Activated T-cell treated with anti-CD3 and anti-CD28 coated beads, Interleukin-2, amount 50 U/mL, for 72 hours (primary cell): ENCODE data around the gene RBL2. TPM values are rescaled to one million over a fixed set of nuclear protein-coding genes. Genes with fewer than 3 reads are reported as not detected.
A peak's percentile ranks its signal among the peaks of the same experiment; 100 is the strongest.
"Not testable (repeated sequence)": the region's sequence is repeated elsewhere in the genome, so short reads cannot be mapped to it uniquely, and the experiment has no call there.

Source experiments
- ATAC-seq, 2 donors: fragments of 150-1000 bp; cut with Tn5 transposase; replicated peaks in 1 of 2; 2 replicates each; pipeline ENCODE4 v1.10.0; 2021; ENCODE audit warnings: moderate library complexity in 2 of 2, mild to moderate bottlenecking in 1 of 2
- DNase-seq, 2 donors: peaks; one replicate each; pipeline ENCODE4 v3.0.0; 2021 to 2022; ENCODE audit warnings: mixed read lengths in 1 of 2
- H3K27ac Mint-ChIP-seq: one replicate; pipeline ENCODE4 v1.8.0; 2022; ENCODE audit warnings: mild to moderate bottlenecking, moderate library complexity, mixed read lengths
- H3K27me3 Mint-ChIP-seq: one replicate; pipeline ENCODE4 v1.8.0; 2022; ENCODE audit warnings: low read depth, mixed read lengths
- H3K36me3 Mint-ChIP-seq, 2 donors: one replicate each; pipeline ENCODE4 v1.8.0; 2022; ENCODE audit warnings: mixed read lengths in 2 of 2, mild to moderate bottlenecking in 1 of 2; ENCODE audit not compliant: insufficient read depth in 2 of 2
- H3K4me1 Mint-ChIP-seq: one replicate; pipeline ENCODE4 v1.8.0; 2022; ENCODE audit warnings: low read depth, mixed read lengths
- H3K4me3 Mint-ChIP-seq, 2 donors: one replicate each; pipeline ENCODE4 v1.8.0; 2022; ENCODE audit warnings: mild to moderate bottlenecking in 2 of 2, mixed read lengths in 2 of 2, moderate library complexity in 2 of 2
- H3K9me3 Mint-ChIP-seq, 2 donors: one replicate each; pipeline ENCODE4 v1.8.0; 2022; ENCODE audit warnings: mixed read lengths in 2 of 2
- total RNA-seq, 2 donors: library from RNA; stranded (reverse); gene quantifications; one replicate each; pipeline ENCODE4 v1.2.3, GENCODE V29; 2022

Gene RBL2, protein sequence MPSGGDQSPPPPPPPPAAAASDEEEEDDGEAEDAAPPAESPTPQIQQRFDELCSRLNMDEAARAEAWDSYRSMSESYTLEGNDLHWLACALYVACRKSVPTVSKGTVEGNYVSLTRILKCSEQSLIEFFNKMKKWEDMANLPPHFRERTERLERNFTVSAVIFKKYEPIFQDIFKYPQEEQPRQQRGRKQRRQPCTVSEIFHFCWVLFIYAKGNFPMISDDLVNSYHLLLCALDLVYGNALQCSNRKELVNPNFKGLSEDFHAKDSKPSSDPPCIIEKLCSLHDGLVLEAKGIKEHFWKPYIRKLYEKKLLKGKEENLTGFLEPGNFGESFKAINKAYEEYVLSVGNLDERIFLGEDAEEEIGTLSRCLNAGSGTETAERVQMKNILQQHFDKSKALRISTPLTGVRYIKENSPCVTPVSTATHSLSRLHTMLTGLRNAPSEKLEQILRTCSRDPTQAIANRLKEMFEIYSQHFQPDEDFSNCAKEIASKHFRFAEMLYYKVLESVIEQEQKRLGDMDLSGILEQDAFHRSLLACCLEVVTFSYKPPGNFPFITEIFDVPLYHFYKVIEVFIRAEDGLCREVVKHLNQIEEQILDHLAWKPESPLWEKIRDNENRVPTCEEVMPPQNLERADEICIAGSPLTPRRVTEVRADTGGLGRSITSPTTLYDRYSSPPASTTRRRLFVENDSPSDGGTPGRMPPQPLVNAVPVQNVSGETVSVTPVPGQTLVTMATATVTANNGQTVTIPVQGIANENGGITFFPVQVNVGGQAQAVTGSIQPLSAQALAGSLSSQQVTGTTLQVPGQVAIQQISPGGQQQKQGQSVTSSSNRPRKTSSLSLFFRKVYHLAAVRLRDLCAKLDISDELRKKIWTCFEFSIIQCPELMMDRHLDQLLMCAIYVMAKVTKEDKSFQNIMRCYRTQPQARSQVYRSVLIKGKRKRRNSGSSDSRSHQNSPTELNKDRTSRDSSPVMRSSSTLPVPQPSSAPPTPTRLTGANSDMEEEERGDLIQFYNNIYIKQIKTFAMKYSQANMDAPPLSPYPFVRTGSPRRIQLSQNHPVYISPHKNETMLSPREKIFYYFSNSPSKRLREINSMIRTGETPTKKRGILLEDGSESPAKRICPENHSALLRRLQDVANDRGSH
- 100 to 1,000 TPM in 1 of 2 donors, 10 to 100 TPM in 1; 83.0 to 113 TPM for total RNA-seq

DNA sequence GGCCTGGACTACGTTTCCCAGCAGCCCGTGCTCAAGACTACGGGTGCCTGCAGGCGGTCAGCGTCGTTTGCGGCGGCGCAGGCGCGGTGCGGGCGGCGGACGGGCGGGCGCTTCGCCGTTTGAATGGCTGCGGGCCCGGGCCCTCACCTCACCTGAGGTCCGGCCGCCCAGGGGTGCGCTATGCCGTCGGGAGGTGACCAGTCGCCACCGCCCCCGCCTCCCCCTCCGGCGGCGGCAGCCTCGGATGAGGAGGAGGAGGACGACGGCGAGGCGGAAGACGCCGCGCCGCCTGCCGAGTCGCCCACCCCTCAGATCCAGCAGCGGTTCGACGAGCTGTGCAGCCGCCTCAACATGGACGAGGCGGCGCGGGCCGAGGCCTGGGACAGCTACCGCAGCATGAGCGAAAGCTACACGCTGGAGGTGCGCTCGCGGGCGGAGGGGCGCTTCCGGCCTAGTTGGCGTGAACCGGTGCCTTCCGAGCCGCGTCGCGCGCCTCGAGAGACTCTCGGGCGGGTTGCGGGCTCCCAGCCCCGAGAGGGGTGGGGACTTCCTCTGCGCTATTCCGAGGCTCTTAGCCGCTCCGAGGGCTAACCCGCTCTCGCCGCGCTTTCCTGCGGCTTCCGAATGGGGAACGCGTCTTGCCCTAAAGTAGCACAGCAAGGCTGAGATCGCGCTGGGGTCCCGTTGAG is at the start of gene RBL2:
TSS of gene RBL2 (plus strand) at position 95 of the 689 bp plus-strand sequence. CDS start at position 181, 86 bp downstream.
- H3K4me3 Mint-ChIP-seq: peak within 1 kb of the TSS; percentile 97 to 99
- H3K27ac Mint-ChIP-seq: peak within 1 kb of the TSS; percentile 99

DNA sequence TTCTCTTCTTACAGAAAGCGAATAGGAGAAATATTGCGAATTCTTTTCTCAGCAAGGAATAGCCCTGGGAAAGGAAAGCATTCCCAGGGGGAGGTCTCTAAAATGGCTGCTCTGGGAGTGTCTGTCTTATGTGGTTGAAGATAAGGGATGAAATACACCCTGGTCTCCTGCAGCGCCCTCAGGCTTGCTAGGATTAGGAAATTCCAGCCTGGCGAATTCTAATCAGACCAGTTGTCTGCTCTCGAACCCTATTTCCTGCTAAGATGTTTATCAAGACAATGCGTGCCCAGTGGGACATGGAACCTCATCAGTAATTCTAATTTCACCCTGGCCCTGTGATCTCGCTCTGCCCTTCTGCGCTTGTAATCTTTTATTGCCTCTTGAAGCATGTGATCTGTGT is 49.7 kb upstream of the RBL2 start:
- not testable (repeated sequence) for DNase-seq, H3K27ac Mint-ChIP-seq, ATAC-seq, H3K27me3 Mint-ChIP-seq, H3K4me3 Mint-ChIP-seq, H3K9me3 Mint-ChIP-seq, H3K4me1 Mint-ChIP-seq
- peaks cover 8 to 19% of the 10 kb centered on the region in 2 donors for H3K36me3 Mint-ChIP-seq

More for the DNA sequence above, at the start of gene RBL2:
- DNase-seq (peak; percentile 86 to 88), ATAC-seq (peak; percentile 83 to 84)
- Mint-ChIP-seq H3K4me1 (peaks cover 43% of the 10 kb centered on the region), H3K36me3 (peaks cover 4 to 8% of the 10 kb centered on the region in 2 donors), H3K27me3 (no peaks in the 10 kb centered on the region), H3K9me3 (peaks cover 3% of the 10 kb centered on the region in 2 donors)

DNA sequence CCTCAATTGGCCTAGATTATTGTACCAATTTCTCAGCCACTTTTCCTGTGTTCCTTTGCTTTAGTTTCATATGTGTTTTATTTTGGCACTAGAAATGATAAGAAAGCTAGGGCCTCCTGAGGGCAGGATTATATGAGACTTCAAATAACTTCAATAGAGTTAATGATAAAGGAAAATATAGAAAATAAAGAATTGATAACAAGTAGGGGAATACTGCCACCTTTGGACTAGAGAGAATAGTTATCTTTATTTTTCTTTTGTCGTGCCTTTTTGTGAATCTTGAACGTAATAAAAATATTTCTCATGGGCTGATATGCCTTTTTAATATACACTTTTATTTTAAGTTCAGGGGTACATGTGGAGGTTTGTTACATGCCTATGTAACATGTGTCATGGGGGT is 29.3 kb upstream of the RBL2 start:
- Mint-ChIP-seq H3K27ac (no peak overlapping the region), H3K36me3 (no peaks in the 10 kb centered on the region), H3K4me1 (no peaks in the 10 kb centered on the region), H3K4me3 (no peak overlapping the region), H3K9me3 (no peaks in the 10 kb centered on the region), H3K27me3 (no peaks in the 10 kb centered on the region)
- DNase-seq (no peak), ATAC-seq (no peak)

DNA sequence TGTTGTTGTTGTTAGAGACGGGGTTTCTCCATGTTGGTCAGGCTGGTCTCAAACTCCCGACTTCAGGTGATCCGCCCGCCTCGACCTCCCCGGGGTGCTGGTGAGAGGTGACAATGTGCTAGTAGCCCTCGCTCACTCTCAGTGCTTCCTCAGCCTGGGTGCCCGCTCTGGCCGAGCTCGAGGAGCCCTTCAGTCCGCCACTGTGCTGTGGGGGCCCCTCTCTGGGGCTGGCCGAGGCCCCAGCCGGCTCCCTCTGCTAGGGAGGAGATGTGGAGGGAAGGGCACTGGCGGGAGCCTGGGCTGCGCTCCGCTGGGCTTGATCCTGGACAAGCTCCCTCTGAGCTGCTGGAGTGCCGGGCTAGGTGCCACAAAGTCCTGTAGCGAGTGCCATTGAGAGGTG is 21.7 kb upstream of the RBL2 start:
- H3K27ac Mint-ChIP-seq: no peak overlapping the region
- DNase-seq (no peak), ATAC-seq (no peak)
- peaks cover 0 to 2% of the 10 kb centered on the region in 2 donors for H3K36me3 Mint-ChIP-seq
- peaks cover 7% of the 10 kb centered on the region for H3K4me1 Mint-ChIP-seq
- H3K9me3 Mint-ChIP-seq: peaks cover 0 to 2% of the 10 kb centered on the region in 2 donors
- H3K4me3 Mint-ChIP-seq: no peak overlapping the region
- H3K27me3 Mint-ChIP-seq: no peaks in the 10 kb centered on the region

DNA sequence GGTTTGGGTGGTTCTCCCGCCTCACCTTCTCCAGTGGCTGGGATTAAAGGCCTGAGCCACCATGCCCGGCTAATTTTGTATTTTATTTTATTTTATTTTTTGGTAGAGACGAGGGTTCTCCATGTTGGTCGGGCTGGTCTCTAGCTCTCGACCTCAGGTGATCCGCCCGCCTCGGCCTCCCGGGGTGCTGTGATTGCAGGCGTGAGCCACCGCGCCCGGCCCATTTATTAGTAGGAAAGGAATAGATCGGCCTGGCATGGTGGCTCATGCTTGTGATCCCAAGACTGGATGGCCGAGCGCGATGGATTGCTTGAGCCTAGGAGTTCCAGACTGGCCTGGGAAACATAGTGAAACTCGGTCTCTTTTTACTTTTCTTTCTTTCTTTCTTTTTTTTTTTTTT is 20.4 kb upstream of the RBL2 start:
- ATAC-seq (no peak), DNase-seq (no peak)
- no peak overlapping the region for H3K4me3 Mint-ChIP-seq
- peaks cover 0 to 2% of the 10 kb centered on the region in 2 donors for H3K36me3 Mint-ChIP-seq
- H3K9me3 Mint-ChIP-seq: peaks cover 0 to 2% of the 10 kb centered on the region in 2 donors
- no peaks in the 10 kb centered on the region for H3K27me3 Mint-ChIP-seq
- H3K27ac Mint-ChIP-seq: no peak overlapping the region
- peaks cover 7% of the 10 kb centered on the region for H3K4me1 Mint-ChIP-seq

DNA sequence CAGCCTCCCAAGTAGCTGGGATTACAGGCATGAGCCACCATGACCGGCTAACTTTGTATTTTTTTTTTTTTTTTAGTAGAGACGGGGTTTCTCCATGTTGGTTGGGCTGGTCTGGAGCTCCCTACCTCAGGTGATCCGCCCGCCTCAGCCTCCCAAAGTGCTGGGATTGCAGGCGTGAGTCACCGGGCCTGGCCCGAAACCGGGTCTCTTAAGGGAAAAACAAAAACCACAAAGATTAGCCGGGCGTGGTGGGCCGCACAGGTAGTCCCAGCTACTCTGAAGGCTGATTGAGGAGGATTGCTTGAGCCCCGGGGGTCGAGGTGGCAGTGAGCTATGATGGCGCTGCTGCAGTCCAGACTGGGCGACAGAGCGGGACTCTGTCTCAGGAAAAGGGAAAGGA is 19.9 kb upstream of the RBL2 start:
- ATAC-seq (no peak), DNase-seq (no peak)
- no peaks in the 10 kb centered on the region for H3K27me3 Mint-ChIP-seq
- no peak overlapping the region for H3K4me3 Mint-ChIP-seq
- peaks cover 0 to 2% of the 10 kb centered on the region in 2 donors for H3K9me3 Mint-ChIP-seq
- no peak overlapping the region for H3K27ac Mint-ChIP-seq
- peaks cover 0 to 2% of the 10 kb centered on the region in 2 donors for H3K36me3 Mint-ChIP-seq
- peaks cover 7% of the 10 kb centered on the region for H3K4me1 Mint-ChIP-seq

DNA sequence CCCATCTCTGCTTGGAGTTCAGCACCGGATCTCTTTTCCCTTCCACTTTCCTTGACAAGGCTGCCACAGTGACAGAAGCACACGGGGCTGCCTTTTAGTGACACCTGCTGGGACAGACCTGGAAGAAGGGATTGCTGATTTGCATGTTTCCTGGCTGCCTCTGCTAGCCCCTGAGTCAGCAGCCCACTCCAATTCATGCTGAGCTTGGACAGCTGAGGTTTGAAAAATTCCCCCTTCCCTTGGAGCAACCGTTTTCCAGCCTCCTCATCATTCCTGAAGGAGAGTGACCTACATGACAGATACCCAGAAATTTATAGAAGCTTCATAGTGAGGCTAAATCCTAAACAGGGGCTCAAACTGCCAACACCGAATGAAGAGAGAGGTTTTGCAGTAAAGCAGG is 18.8 kb upstream of the RBL2 start:
- H3K27ac Mint-ChIP-seq: no peak overlapping the region

DNA sequence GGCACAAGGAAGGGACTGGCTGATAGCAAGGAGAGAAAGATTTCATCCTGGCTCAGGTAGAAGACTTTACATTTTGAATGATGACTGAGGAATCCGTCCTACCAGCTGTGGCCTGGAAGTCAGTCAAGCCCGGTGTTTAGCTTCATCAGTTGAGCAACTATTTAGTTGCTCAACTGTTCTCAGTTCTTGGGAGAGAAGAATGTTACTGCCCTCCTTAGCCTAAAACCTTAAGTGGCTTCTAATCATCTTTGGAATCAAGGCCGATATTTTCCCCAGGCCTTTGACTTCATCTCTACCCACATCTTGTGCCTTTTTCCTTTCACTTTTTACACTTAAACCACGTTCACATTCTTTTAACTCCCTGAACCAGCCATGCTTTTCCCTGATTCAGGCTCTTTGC is 17.3 kb upstream of the RBL2 start:
- H3K9me3 Mint-ChIP-seq: no peaks in the 10 kb centered on the region
- no peaks in the 10 kb centered on the region for H3K36me3 Mint-ChIP-seq
- no peak overlapping the region for H3K27ac Mint-ChIP-seq
- no peak for DNase-seq
- peaks cover 7% of the 10 kb centered on the region for H3K4me1 Mint-ChIP-seq
- H3K4me3 Mint-ChIP-seq: no peak overlapping the region
- H3K27me3 Mint-ChIP-seq: no peaks in the 10 kb centered on the region
- ATAC-seq: no peak

More for the DNA sequence above, 18.8 kb upstream of the RBL2 start:
- no peaks in the 10 kb centered on the region for H3K27me3 Mint-ChIP-seq
- no peak overlapping the region for H3K4me3 Mint-ChIP-seq
- peaks cover 7% of the 10 kb centered on the region for H3K4me1 Mint-ChIP-seq
- no peak for DNase-seq
- peaks cover 0 to 2% of the 10 kb centered on the region in 2 donors for H3K36me3 Mint-ChIP-seq
- H3K9me3 Mint-ChIP-seq: peaks cover 0 to 2% of the 10 kb centered on the region in 2 donors
- no peak for ATAC-seq

DNA sequence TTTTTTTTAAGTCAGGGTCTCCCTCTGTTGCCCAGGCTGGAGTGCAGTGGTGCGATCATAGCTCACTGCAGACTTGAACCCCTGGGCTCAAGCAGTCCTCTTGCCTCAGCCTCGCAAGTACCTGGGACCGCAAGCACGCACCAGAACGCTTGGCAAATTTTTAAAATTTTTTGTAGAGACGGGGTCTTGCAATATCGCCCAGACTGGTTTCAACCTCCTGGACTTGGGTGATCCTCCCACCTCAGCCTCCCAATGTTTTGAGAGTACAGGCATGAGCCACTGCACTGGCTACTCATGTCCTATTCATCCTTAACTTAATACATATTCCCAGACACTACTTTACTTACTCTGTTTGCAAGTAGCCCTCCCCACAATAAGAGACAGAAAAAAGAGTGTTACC is 16.3 kb upstream of the RBL2 start:
- Mint-ChIP-seq H3K4me3 (no peak overlapping the region), H3K9me3 (no peaks in the 10 kb centered on the region), H3K27ac (no peak overlapping the region), H3K27me3 (no peaks in the 10 kb centered on the region), H3K4me1 (peaks cover 7% of the 10 kb centered on the region), H3K36me3 (no peaks in the 10 kb centered on the region)
- ATAC-seq (no peak), DNase-seq (no peak)

DNA sequence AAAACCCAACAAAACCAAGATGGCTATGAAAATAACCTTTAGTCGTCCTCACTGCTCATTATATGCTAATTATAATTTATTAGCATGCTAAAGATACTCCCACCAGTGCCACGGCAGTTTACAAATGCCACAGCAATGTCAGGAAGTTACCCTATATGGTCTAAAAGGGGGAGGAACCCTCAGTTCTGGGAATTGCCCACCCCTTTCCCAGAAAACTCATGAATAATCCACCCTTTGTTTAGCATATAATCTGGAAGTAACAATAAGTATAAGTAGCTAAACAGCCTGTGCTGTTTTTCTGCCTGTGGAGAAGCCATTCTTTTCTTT is 14.9 kb upstream of the RBL2 start:
- H3K36me3 Mint-ChIP-seq, H3K9me3 Mint-ChIP-seq, H3K27ac Mint-ChIP-seq, H3K27me3 Mint-ChIP-seq, H3K4me3 Mint-ChIP-seq, H3K4me1 Mint-ChIP-seq, ATAC-seq, DNase-seq: not testable (repeated sequence)

DNA sequence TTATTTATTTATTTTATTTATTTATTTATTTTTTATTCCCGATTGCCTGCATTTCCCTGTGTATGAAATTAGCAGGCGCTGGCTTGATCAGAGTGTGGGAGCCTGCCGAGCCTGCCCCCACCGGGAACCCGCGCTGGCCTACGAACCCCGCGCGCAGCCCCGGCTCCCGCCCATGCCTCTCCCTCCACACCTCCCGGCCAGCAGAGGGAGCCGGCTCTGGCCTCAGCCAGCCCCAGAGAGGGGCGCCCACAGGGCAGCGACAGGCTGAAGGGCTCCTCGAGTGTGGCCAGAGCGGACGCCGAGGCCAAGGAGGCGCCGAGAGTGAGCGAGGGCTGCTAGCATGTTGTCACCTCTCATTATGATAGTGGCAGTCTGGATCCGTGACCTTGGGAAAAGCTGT is 13.0 kb upstream of the RBL2 start:
- no peak for ATAC-seq
- Mint-ChIP-seq H3K9me3 (peaks cover 2% of the 10 kb centered on the region in 2 donors), H3K27ac (no peak overlapping the region), H3K27me3 (no peaks in the 10 kb centered on the region), H3K4me1 (no peaks in the 10 kb centered on the region), H3K36me3 (peaks cover 2 to 10% of the 10 kb centered on the region in 2 donors), H3K4me3 (no peak overlapping the region)
- DNase-seq: no peak

DNA sequence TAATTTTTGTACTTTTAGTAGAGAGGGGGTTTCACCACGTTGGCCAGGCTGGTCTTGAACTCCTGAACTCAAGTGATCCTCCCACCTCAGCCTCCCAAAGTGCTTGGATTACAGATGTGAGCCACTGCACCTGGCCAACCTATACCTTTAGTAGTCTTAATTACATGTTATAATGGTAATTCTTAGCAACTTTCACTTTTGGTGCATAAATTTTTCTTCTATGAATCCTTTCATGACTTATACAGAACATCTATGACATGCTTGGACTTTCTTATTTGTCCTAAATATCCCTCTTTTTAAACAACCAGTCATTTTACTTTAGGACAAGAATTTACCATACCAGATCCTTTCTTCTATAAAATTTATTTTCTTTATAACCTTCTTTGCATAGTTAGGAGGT is 10.3 kb upstream of the RBL2 start:
- H3K27me3 Mint-ChIP-seq, H3K4me3 Mint-ChIP-seq, H3K9me3 Mint-ChIP-seq, H3K27ac Mint-ChIP-seq, ATAC-seq, H3K36me3 Mint-ChIP-seq, H3K4me1 Mint-ChIP-seq, DNase-seq: not testable (repeated sequence)
